LHCN-M2 (cell line): ENCODE measurements around the gene DGAT2. TPM values are rescaled to one million over a fixed set of nuclear protein-coding genes. Genes with fewer than 3 reads are reported as not detected.

Experiments
- DNase-seq: peaks from one replicate; pipeline ENCODE4 v3.0.0-alpha.2; 2012; ENCODE audit warnings: low read depth
- total RNA-seq: library from RNA; depleted of rRNA; stranded (reverse); fragments of >200 nt; gene quantifications from 2 replicates; pipeline ENCODE4 v1.2.3, GENCODE V29; 2014

Gene DGAT2
- total RNA-seq, 1 experiment from 2014 or later = 0.29 TPM

- DNase-seq = no peak
Measured at GRCh38 chr11:75800728-75801361, 32.3 kb downstream of the DGAT2 start.

GRCh38 chr11:75801362-75802020 is 32.9 kb downstream of the DGAT2 start:
- DNase-seq = no peak

DNA sequence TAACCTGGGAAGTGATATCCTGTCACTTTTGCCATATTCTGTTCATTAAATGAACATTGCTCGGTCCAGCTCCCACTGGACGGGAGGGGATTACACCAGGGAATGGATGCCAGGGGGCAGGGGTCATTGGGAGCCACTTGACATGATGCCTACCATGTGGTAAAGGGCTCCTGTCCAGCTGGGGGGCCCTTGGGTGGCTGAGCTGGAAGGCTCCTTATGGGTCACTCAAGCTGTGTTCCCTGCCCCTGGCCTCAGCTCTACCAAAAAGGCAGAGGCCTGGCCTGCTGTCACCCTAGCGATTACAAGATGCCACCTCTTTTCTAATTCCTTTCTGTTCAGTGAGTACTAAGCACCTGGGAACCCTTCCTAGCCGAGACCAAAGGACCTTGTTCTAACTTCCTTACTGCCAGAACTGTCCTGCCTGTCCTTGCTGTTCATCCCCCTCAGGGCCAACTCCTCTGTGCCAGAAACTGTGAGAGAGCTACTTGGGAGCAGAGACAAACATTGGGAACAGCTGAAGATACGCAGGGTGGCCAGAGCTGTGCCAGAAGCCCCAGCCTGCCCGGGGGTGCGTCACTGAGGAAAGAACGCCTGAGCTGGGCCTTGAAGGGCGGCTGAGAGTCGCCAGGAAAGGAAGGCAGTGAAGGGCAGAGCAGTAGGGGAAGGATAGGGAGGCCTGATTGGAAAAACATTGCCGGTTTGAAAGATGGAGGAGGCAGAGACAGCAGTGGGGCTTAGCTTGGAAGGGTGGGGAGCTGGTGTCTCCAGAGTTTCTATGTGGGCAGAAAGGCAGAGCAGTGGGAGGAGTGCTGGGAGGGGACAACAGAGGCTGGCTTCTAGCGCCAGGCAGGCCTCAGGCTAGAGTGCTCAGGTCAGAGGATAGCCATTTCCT is 33.7 kb downstream of the DGAT2 start:
- DNase-seq = no peak

GRCh38 chr11:75802913-75803820 is 34.6 kb downstream of the DGAT2 start:
- DNase-seq = peak; percentile 49

DNA sequence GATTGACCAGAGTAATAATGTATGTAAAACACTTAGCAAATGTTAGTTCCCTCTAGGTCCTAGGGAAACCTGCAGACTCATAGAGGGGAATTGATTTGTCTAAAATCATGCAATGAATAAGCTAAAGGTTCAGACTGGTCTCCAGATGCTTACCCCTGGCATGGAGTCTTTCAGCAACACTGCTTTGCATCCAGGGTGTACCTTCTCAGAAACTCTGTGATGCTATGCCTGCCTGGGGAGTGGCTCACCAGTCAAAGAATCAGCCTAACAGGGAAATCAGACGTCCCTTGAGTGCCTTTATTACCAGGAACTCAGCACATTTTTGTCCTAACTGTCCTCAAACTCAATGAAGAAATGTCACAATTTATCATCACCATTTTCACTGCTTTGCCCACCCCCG is 40.5 kb downstream of the DGAT2 start:
- DNase-seq = no peak

DNA sequence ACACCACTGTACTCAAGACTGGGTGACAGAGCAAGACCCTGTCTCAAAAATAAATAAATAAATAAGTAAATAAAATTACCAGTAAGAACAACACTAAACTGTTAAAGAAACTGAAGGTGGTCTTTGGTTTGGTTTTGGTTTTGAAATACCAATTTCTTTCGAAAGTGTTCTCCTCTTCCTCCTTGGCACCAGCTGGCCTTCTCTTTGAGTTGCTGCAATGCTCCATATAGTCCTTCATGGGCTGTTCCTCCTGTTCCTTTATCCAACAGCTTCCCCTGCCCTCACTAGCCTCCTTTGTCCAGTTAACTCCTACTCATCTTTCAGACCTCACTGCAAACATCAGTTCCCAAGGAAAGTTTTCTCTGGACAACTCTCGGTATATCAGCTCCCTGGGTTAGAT is 41.4 kb downstream of the DGAT2 start:
- DNase-seq = no peak

- no peak for DNase-seq
Measured at GRCh38 chr11:75810637-75811390, 42.2 kb downstream of the DGAT2 start.

- DNase-seq = no peak
Measured at GRCh38 chr11:75811485-75811884, 42.9 kb downstream of the DGAT2 start.

DNA sequence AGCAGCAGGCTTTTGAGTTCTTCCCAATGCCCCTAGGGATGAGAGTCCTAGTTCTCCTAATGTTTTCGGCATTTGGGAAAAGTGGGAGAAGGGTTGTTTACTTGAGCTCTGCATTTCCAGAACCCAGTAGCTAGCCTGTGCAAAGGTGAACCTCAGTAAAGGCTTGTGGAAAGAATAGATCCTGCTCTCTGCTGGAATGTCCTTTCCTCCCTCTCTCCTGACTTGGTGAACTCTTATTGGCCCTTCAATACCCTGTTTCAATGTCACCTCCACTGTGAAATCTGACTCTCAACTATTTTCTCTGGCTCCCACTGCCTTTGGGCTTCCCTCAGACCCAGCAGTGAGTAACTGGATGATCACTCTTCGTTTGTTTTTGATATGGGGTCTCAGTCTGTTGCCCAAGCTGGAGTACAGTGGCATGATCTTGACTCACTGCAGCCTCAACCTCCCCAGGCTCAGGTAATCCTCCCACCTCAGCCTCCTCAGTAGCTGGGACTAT is 44.0 kb downstream of the DGAT2 start:
- DNase-seq = no peak

DNA sequence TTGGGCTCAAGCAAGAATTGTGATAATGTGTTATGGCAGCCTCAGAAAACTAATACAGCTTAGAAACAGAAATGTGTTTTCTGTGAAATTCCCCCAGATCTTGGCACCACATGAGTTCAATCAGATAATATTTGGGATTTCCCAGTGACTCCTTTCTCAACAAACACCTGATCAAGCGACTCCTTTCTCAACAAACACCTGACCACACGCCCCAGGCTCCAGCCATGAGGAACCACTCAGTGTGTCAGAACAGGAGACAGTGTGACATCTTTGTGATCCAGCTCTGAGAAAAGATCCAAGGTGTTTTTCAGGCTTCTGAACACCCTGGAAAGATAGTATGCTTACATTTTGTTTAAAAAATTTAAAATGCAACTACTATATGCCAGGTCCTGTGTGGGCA is 44.5 kb downstream of the DGAT2 start:
- DNase-seq = no peak

DNA sequence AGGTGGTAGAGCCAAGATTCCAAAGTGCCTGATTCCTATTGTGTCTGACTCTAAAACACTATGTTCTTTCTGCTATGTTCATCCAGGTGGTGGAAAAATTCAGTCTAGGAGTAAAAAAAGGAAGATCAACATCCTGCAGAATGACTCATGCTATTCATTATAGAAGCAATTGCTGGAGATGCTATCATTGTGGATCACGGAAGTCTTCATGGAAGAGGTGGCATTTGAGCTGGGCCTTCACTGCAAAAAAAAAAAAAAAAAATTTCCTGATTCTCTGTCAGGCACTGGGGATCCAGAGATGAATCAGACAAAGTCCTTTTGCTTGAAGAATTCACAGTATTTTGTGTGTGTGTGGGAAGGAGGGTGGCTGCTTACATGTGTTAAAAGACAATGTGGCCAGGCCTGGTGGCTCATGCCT is 45.1 kb downstream of the DGAT2 start:
- no peak for DNase-seq

DNA sequence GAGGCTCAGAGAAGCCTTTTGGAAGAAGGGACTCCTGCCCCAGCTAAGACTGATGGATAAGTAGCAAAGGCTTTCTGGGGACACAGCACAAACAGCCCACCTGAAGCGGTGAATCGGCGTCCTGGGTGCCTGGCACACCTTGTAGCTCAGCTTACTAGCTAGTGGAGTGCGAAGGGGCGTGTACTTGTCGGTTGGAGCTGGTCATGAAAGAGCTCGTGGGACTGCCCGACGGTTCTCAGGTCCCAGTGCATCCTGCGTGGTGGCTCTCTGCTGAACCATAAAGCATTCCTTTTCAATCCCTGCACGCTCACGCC is 45.7 kb downstream of the DGAT2 start:
- DNase-seq = no peak

DNA sequence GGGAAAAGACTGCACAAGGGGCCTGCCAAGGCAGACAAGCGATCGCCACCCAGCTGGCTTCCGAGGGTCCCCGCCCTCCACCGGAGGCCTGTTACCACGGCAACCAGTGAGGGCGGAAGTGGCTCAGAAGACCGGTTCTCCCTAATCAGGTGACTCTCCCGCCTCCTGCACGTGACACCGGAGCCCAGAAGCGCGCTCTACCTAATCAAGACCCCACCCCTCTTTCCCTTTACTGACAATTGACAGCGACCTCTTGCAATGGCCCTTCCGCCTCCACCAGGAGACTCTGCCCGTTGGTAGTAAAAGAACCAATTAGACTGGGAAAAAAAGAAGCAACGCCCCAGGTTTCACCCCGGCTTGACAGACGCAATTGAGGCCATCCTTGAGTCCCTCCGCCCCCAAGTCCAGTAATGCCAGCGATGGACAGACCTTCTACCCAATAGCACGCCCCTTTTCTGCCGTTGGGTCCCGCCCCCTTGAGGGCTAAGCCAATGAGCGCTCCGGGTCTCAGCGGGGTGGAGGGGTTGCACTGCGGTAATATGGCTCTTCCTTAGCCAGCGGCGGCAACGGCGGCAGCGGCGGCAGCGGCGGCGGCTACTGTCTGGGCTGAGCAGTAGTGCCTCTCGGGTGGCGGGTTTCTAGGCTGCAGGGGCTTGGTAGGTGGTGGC is 46.2 kb downstream of the DGAT2 start, which contains the start of gene UVRAG:
TSS of gene UVRAG (plus strand) at position 534 of the 668 bp plus-strand sequence. CDS start 198 bp downstream, outside the sequence.
- peak; percentile 99 for DNase-seq

- DNase-seq = peak; percentile 33
Measured at GRCh38 chr11:75815345-75816168, 47.0 kb downstream of the DGAT2 start.

DNA sequence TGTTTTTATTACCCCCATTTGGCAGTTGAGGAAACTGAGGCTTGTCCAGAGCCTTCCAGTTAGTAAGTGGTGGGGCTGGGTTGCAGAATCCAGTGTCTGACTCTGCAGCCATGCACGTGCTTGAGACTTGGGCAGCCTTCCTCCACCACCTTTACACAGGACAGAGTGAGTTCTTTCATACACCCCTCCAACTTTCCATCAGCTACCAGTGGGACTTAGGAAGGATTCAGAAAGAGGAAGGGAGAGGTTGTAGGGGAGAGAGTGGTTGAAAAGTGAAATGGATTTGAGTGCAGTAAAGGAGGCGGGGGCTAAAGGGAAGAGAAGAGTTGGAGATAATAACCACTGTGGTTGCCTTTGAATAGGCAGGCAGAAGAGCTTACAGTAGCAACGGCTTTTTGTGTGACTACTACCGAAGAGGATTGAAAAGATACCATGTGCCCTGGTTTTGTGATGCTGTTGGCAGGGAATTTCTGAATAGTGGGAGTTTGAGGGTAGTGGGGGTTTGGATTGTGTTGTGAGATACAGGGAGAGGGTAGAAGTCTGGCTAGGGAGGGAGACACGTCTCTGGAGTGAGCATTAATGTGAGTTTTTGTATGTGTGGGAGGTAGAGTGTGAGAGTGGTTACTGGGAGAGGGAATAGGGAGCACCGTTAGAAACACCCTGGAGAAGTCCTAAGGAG is 48.1 kb downstream of the DGAT2 start:
- DNase-seq = no peak

DNA sequence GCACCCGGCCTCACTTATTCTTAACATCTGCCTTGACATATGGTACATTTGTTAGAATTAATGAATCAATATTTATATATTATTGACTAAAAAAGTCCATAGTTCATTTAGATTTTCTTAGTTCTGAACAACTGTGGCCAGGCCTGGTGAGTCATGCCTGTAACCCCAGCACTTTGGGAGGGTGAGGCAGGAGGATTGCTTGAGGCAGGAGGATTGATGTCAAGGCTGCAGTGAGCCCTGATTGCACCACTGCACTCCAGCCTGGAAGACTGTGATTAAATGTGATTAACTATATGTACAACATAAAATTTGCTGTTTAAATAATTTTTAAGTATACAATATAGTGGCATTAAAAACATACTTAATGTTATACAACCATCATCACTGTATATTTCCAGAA is 52.1 kb downstream of the DGAT2 start:
- peak; percentile 36 for DNase-seq

- DNase-seq = no peak
Measured at GRCh38 chr11:75821202-75821601, 52.6 kb downstream of the DGAT2 start.

DNA sequence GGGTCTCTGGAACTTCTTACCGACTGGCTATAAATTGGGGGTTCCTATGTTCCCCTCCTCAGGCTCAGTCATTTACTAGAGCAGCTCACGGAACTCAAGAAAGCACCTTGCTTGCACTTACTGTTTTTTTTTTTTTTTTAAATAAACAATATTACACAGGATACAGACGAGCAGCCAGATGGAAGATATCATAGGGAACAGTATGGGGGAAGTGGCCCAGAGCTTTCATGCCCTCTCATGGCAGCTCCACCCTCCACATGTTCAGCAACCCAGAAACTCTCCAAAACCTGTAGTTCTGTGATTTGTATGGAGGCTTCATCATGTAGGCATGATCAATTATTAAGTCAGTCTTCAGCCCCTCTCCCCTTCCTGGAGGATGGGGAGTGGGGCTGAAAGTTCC is 54.0 kb downstream of the DGAT2 start:
- no peak for DNase-seq
